Epidermal melanocyte (primary cell): Measurements from ENCODE around the gene TRIP12.
"Not testable (repeated sequence)": the region's sequence is repeated elsewhere in the genome, so short reads cannot be mapped to it uniquely, and the experiment has no call there.

ENCODE experiments used
- DNase-seq: peaks from one replicate; pipeline ENCODE4 v3.0.0; 2011; ENCODE audit warnings: low spot score; ENCODE audit not compliant: insufficient read length

Gene TRIP12

DNA sequence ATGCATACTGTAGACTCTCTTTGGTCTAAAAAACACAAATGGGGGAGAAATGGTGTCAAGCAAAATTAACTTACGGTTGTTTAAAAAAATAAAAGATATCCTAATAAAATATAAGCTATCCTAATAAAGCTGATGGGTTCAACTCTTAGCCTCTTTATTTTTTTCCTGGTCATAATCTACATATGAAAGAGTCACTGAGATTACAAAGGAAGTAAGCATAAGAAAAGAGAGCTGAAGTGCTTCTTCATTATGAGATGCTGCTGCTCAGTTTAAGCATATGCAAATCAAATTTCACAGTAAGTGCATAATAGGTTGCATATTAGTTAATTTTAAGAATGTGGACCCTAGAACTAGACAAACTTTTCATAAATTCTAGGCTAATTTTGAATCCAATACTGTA lies 147.6 kb downstream of the TRIP12 start:
- no peak for DNase-seq

DNA sequence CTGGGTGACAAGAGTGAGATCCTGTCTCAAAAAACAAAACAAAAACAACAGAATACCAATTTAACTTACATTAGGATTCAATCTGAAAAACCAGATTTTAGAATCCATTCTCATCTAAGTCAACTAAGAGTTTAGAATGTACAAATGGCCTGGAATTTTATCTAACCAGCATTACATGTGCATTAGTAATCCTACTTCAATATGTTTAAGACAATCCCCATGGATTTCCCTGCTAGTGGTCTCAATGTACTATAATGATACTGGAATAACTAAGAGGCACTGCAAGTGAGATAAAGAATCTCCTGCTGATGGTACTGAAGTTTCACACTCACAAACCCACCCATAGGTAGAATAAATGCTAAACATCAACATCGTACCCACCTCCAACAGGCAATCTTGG lies 153.6 kb downstream of the TRIP12 start:
- DNase-seq: no peak

- no peak for DNase-seq
Measured at GRCh38 chr2:229765721-229766120, 156.1 kb downstream of the TRIP12 start.

DNA sequence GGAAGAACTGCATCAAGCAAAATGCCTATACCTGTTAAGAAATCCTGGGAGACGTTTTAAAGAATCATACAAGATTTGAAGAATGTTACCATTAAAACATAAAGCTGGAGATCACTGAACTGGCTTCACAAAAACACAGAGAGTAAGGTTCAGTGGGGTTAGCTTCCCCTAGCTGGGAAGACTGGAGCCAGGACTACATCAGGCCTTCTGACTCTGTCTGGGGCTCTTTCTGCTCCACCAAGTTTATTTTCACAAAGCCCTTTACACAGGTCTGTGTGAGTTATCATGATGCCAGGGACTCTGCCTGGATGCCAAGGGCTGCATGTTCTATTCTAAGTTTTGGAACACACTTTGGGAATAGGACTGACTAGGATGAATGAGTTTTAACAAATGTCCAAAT lies 160.1 kb downstream of the TRIP12 start:
- no peak for DNase-seq

DNA sequence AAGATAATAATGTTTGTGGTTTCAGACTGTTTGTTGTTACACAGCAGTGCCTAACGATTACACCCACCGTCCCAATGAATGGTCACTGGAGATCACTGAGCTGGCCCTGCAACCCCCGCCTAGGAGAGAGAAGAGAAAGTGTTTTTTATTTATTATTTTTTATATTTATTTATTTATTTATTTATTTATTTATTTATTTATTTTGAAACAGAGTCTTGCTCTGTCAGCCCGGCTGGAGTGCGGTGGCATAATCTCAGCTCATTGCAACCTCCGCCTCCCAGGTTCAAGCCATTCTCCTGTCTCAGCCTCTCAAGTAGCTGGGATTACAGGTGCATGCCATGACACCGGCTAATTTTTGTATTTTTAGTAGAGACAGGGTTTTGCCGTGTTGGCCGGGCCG lies 164.3 kb downstream of the TRIP12 start:
- not testable (repeated sequence) for DNase-seq

DNA sequence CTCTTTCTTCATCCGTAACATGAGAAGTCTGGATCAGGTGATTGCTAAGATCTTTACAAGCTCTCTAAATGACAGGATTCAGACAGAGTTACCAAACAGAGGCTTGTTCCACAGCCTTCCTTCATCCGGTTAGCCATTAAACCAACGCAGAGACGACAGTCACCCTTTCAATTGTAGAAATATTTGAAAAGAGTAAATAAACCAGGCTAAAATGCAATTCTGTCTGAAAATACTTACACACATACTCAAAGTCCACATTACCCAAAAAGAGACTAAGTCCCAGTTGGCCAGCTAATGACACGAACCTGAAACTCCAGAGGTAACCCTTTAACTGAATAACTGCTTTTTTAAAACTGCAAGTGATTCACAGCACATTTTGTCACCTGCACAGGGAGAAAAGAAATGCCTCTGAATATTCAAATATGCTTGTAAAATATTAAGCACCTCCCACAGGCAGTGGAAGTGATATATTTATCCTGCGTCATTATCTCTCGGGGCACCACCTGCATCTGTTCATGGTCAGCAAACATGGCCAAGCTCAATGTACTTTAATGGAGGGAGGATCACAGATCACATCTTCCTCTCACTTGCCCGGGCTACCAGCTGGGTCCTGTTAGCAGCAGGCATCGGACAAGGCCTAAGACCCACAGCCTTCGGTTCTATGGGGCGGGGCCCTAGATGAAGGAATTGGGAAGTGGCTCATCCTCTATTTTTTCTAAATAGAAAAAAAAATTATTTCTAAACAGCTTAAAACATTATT lies 168.7 kb downstream of the TRIP12 start:
- no peak for DNase-seq

GRCh38 chr2:229749779-229750178 lies 172.0 kb downstream of the TRIP12 start:
- no peak for DNase-seq

- DNase-seq: no peak
Measured at GRCh38 chr2:229748950-229749349, 172.9 kb downstream of the TRIP12 start.

- not testable (repeated sequence) for DNase-seq
Measured at GRCh38 chr2:229742691-229743090, 179.1 kb downstream of the TRIP12 start.

GRCh38 chr2:229740279-229740678 lies 181.5 kb downstream of the TRIP12 start:
- DNase-seq: no peak

DNA sequence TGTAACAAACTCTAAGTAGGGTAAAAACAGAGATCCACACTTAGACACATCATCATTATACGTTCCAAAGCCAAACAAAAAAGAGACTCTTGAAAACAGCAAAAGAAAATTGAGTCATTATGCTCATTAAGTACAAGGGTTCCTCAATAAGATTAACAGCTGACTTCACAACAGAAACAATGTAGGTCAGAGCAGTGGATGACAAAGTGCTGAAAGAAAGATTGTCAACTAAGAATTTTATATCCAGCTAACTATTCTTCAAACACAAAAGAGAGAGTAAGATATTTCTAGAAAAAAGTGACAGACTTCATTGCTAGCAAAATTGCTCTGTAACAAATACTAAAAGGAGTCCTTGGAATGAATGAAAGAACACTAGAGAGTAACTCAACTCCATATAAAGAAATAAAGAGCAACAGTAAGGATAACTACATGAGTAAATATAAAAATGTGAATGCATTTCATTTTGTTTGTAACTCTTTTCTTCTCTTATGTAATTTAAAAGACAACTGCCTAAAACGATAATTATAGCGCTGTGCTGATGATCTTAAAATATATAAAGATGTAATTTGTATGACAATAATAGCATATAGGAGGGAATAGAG lies 183.7 kb downstream of the TRIP12 start:
- DNase-seq: no peak

DNA sequence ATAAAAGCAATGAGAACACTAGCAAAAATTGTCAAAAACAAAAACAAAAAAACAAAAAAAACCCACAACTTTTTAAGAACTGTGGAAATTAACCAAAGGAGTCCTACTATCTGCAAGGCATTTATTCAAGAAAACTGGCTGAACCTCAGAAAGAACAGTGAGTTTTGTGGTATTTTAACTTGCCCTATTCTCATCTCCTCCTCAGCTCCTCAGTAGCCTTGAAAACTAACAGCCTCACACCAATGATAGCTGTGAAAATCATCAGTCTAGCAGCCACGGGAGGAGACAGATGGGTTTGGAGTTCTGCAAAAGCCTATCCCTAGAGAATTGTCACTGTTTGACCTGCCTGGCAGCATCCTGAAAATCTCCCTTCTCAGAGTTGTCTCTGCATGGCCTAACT lies 187.4 kb downstream of the TRIP12 start:
- DNase-seq: no peak

- DNase-seq: no peak
Measured at GRCh38 chr2:229733611-229734245, 188.1 kb downstream of the TRIP12 start.

DNA sequence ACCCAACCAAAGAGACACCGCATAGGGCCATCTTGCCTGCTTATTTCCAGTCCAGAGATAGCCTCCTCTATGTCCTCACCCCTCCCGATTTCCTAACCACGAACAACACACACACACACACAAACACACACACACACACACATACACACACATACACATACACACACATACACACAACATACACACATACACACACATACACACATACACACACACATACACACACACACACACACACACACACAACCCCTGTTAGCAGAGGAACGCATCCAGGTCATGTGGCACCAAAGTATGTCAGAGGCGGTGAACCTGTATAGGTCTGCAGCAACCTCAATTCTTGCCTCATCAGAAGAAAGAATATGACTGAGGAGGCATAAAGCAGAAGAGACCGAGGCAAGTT lies 188.9 kb downstream of the TRIP12 start:
- no peak for DNase-seq

DNA sequence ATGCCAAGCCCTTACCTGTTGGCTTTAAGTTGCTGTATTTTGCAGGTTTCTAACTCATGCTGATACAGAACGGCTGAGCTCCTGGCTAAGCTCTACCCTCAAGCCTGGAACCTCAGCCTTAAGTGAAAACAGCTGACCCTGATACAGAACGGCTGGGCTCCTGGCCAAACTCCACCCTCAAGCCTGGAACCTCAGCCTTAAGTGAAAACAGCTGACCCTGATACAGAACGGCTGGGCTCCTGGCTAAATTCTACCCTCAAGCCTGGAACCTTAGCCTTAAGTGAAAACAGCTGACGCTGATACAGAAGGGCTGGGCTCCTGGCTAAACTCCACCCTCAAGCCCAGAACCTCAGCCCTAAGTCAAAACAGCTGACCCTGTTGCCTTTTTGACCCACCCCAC lies 189.9 kb downstream of the TRIP12 start:
- DNase-seq: no peak

GRCh38 chr2:229731363-229731762 lies 190.4 kb downstream of the TRIP12 start:
- no peak for DNase-seq

GRCh38 chr2:229728370-229728769 lies 193.4 kb downstream of the TRIP12 start:
- no peak for DNase-seq

- no peak for DNase-seq
Measured at GRCh38 chr2:229726643-229727042, 195.2 kb downstream of the TRIP12 start.

GRCh38 chr2:229725716-229726574 lies 195.9 kb downstream of the TRIP12 start:
- DNase-seq: no peak

GRCh38 chr2:229723192-229723591 lies 198.6 kb downstream of the TRIP12 start:
- not testable (repeated sequence) for DNase-seq

GRCh38 chr2:229719926-229720647 lies 201.7 kb downstream of the TRIP12 start:
- DNase-seq: no peak
